Stomach (tissue), 4 donors: ENCODE data around the gene LRP1B.

ENCODE experiments used
- POLR2AphosphoS5 ChIP-seq, 3 donors: sonication (generic); formaldehyde crosslinking; IDR thresholded peaks; one replicate each; pipeline ENCODE4 v1.6.1; 2016; ENCODE audit warnings: antibody characterized with exemption in 3 of 3
- TF ChIP-seq, protein P1 (sequence below), 7 experiments: fragments of 450-650 bp in 4 of 7; fragments of 200-600 bp in 3 of 7; sonication (generic) in 3 of 7; IDR thresholded peaks; one replicate each; pipeline ENCODE4 v1.5.1; 2016 to 2019; ENCODE audit warnings: antibody characterized with exemption in 7 of 7, control low read depth in 2 of 7, mild to moderate bottlenecking in 1 of 7

GRCh38 chr2:140502951-140503630, 1627.7 kb downstream of the LRP1B start:
- TF ChIP-seq POLR2AphosphoS5 (IDR thresholded peaks at IDR 0.05): no peak
- TF ChIP-seq, protein P1, sequence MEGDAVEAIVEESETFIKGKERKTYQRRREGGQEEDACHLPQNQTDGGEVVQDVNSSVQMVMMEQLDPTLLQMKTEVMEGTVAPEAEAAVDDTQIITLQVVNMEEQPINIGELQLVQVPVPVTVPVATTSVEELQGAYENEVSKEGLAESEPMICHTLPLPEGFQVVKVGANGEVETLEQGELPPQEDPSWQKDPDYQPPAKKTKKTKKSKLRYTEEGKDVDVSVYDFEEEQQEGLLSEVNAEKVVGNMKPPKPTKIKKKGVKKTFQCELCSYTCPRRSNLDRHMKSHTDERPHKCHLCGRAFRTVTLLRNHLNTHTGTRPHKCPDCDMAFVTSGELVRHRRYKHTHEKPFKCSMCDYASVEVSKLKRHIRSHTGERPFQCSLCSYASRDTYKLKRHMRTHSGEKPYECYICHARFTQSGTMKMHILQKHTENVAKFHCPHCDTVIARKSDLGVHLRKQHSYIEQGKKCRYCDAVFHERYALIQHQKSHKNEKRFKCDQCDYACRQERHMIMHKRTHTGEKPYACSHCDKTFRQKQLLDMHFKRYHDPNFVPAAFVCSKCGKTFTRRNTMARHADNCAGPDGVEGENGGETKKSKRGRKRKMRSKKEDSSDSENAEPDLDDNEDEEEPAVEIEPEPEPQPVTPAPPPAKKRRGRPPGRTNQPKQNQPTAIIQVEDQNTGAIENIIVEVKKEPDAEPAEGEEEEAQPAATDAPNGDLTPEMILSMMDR (IDR thresholded peaks at IDR 0.05): no peak
